Vagina (tissue), 2 donors: ENCODE results near the gene DIP2B.

Experiments
- POLR2A ChIP-seq, 2 donors: fragments of 450-650 bp; IDR thresholded peaks; one replicate each; pipeline ENCODE4 v1.6.1; 2017; ENCODE audit warnings: antibody characterized with exemption in 2 of 2, mild to moderate bottlenecking in 2 of 2, moderate library complexity in 2 of 2
- TF ChIP-seq, protein P1 (sequence below), 3 experiments: fragments of 450-650 bp in 2 of 3; fragments of 200-600 bp in 1 of 3; sonication (generic) in 1 of 3; IDR thresholded peaks; one replicate each; pipeline ENCODE4 v1.5.1; 2017 to 2019; ENCODE audit warnings: antibody characterized with exemption in 3 of 3, mild to moderate bottlenecking in 2 of 3, moderate library complexity in 2 of 3

GRCh38 chr12:50525422-50525821 is 20.6 kb downstream of the DIP2B start:
- TF ChIP-seq, protein P1, sequence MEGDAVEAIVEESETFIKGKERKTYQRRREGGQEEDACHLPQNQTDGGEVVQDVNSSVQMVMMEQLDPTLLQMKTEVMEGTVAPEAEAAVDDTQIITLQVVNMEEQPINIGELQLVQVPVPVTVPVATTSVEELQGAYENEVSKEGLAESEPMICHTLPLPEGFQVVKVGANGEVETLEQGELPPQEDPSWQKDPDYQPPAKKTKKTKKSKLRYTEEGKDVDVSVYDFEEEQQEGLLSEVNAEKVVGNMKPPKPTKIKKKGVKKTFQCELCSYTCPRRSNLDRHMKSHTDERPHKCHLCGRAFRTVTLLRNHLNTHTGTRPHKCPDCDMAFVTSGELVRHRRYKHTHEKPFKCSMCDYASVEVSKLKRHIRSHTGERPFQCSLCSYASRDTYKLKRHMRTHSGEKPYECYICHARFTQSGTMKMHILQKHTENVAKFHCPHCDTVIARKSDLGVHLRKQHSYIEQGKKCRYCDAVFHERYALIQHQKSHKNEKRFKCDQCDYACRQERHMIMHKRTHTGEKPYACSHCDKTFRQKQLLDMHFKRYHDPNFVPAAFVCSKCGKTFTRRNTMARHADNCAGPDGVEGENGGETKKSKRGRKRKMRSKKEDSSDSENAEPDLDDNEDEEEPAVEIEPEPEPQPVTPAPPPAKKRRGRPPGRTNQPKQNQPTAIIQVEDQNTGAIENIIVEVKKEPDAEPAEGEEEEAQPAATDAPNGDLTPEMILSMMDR (IDR thresholded peaks at IDR 0.05) = no peak
- no peak for TF ChIP-seq POLR2A (IDR thresholded peaks at IDR 0.05)
